IMR-90 (cell line): ENCODE measurements around the gene KCNN3. TPM values are rescaled to one million over a fixed set of nuclear protein-coding genes. Genes with fewer than 3 reads are reported as not detected.

Experiments used
- ATAC-seq: fragments of 200-7000 bp; cut with Tn5 transposase; 2 replicates; pipeline ENCODE4 v1.9.1; 2020; ENCODE audit warnings: low read depth, mild to moderate bottlenecking, moderate library complexity
- BruUV-seq: library from RNA; stranded (reverse); fragments of 400-500 nt; replicated peaks from 2 replicates; lab custom pipeline; 2021; lab: Mats Ljungman, UMichigan
- CTCF ChIA-PET: fragments of 300-600 bp; formaldehyde crosslinking; extraction: SDS; loops from one replicate; lab custom pipeline; 2021; ENCODE audit warnings: antibody characterized with exemption; lab: Yijun Ruan, JAX
- POLR2A ChIA-PET: fragments of 300-600 bp; sonication (Branson Sonifier 250); formaldehyde crosslinking; loops from one replicate; lab custom pipeline; 2022; ENCODE audit warnings: antibody characterized with exemption; ENCODE audit not compliant: unreplicated experiment; lab: Charles Lee
- DNase-seq: peaks from one replicate; pipeline ENCODE4 v3.0.0; 2013
- H2AFZ ChIP-seq: replicated peaks from 2 replicates; pipeline ENCODE3; 2013; ENCODE audit warnings: low read length, mild to moderate bottlenecking; ENCODE audit not compliant: poor library complexity
- H2AK5ac ChIP-seq: 2 replicates; pipeline ENCODE4 v1.6.1; 2013; ENCODE audit warnings: low read depth, low read length, inconsistent platforms
- H2AK9ac ChIP-seq: replicated peaks from 2 replicates; pipeline ENCODE3; 2013; ENCODE audit warnings: mild to moderate bottlenecking, low read depth, low read length, moderate library complexity; ENCODE audit not compliant: poor library complexity
- H2BK120ac ChIP-seq: 2 replicates; pipeline ENCODE4 v1.6.1; 2013; ENCODE audit warnings: low read depth, low read length, inconsistent platforms
- H2BK15ac ChIP-seq: 3 replicates; pipeline ENCODE4 v1.6.1; 2013; ENCODE audit warnings: low read depth, low read length, inconsistent platforms
- H2BK20ac ChIP-seq: 2 replicates; pipeline ENCODE4 v1.6.1; 2013; ENCODE audit warnings: low read depth, mild to moderate bottlenecking, inconsistent platforms, low read length, moderate library complexity
- H2BK5ac ChIP-seq: 2 replicates; pipeline ENCODE4 v1.6.1; 2013; ENCODE audit warnings: mild to moderate bottlenecking, low read depth, low read length, inconsistent platforms; ENCODE audit not compliant: poor library complexity, severe bottlenecking
- H3K14ac ChIP-seq: replicated peaks from 2 replicates; pipeline ENCODE4 v1.6.1; 2013; ENCODE audit warnings: low read depth, low read length, inconsistent platforms
- H3K18ac ChIP-seq: 2 replicates; pipeline ENCODE4 v1.6.1; 2013; ENCODE audit warnings: low read depth, low read length, control low read depth
- H3K23ac ChIP-seq: 2 replicates; pipeline ENCODE4 v1.6.1; 2013; ENCODE audit warnings: low read depth, low read length, inconsistent platforms
- H3K27ac ChIP-seq: 2 replicates; pipeline ENCODE4 v1.5.1; 2013; ENCODE audit warnings: mild to moderate bottlenecking, control low read depth, low read length; ENCODE audit not compliant: insufficient read depth
- H3K27me3 ChIP-seq: 2 replicates; pipeline ENCODE4 v1.6.1; 2013; ENCODE audit warnings: low read length; ENCODE audit not compliant: control insufficient read depth, insufficient read depth
- H3K36me3 ChIP-seq: 2 replicates; pipeline ENCODE4 v1.6.1; 2013; ENCODE audit warnings: low read length, mixed read lengths; ENCODE audit not compliant: control insufficient read depth, insufficient read depth
- H3K4ac ChIP-seq: 2 replicates; pipeline ENCODE4 v1.6.1; 2013; ENCODE audit warnings: low read depth, low read length, inconsistent platforms
- H3K4me1 ChIP-seq: 2 replicates; pipeline ENCODE4 v1.6.1; 2013; ENCODE audit warnings: low read length, mixed read lengths; ENCODE audit not compliant: control insufficient read depth, insufficient read depth
- H3K4me2 ChIP-seq: 2 replicates; pipeline ENCODE4 v1.6.1; 2013; ENCODE audit warnings: low read depth, mild to moderate bottlenecking, control low read depth, low read length, moderate library complexity
- H3K4me3 ChIP-seq: 2 replicates; pipeline ENCODE4 v1.5.1; 2013; ENCODE audit warnings: low read depth, mild to moderate bottlenecking, control low read depth, low read length, moderate library complexity; ENCODE audit not compliant: insufficient read depth
- H3K56ac ChIP-seq: 2 replicates; pipeline ENCODE4 v1.6.1; 2013; ENCODE audit warnings: low read length, inconsistent platforms; ENCODE audit not compliant: insufficient read depth; ENCODE audit errors: extremely low read depth
- H3K79me1 ChIP-seq, 2 experiments: 2 replicates each; pipeline ENCODE4 v1.6.1; 2013; ENCODE audit warnings: low read length in 2 of 2, inconsistent platforms in 1 of 2, low read depth in 1 of 2
- H3K9ac ChIP-seq: 2 replicates; pipeline ENCODE4 v1.6.1; 2013; ENCODE audit warnings: low read depth, low read length, control low read depth
- H3K9me1 ChIP-seq: 2 replicates; pipeline ENCODE4 v1.6.1; 2013; ENCODE audit warnings: low read length, inconsistent platforms; ENCODE audit not compliant: insufficient read depth
- H3K9me3 ChIP-seq: 2 replicates; pipeline ENCODE4 v1.6.1; 2013; ENCODE audit warnings: low read length; ENCODE audit not compliant: control insufficient read depth, insufficient read depth
- H4K20me1 ChIP-seq: 2 replicates; pipeline ENCODE4 v1.6.1; 2013; ENCODE audit warnings: low read length, inconsistent platforms; ENCODE audit not compliant: insufficient read depth
- H4K5ac ChIP-seq: 2 replicates; pipeline ENCODE4 v1.6.1; 2013; ENCODE audit warnings: mild to moderate bottlenecking, low read depth, low read length, control low read depth
- H4K8ac ChIP-seq, 2 experiments: 2 replicates each; pipeline ENCODE4 v1.6.1; 2013; ENCODE audit warnings: low read depth in 2 of 2, low read length in 2 of 2, control low read depth in 1 of 2, inconsistent platforms in 1 of 2
- H4K91ac ChIP-seq: 2 replicates; pipeline ENCODE4 v1.6.1; 2013; ENCODE audit warnings: low read depth, low read length, inconsistent platforms; ENCODE audit not compliant: insufficient read depth
- FOS ChIP-seq: fragments of 150-350 bp; IDR thresholded peaks from 2 replicates; pipeline ENCODE4 v1.6.1; 2016; ENCODE audit warnings: low read depth, low read length
- MXI1 ChIP-seq: IDR thresholded peaks from 2 replicates; pipeline ENCODE4 v1.6.1; 2012; ENCODE audit warnings: low read depth, mild to moderate bottlenecking, low read length, moderate library complexity, borderline replicate concordance
- NFE2L2 ChIP-seq: fragments of 150-350 bp; IDR thresholded peaks from 2 replicates; pipeline ENCODE4 v1.6.1; 2016; ENCODE audit warnings: low read depth, mild to moderate bottlenecking, low read length
- RAD21 ChIP-seq: IDR thresholded peaks from 2 replicates; pipeline ENCODE4 v1.6.1; 2012; ENCODE audit warnings: low read length, improper control_type of control experiment
- WGBS, 2 experiments: methylation state at CpG; one replicate each; pipeline versions ENCODE4 v1.1.5 to v1.1.7; 2013; ENCODE audit warnings: missing lambda C conversion rate in 2 of 2; ENCODE audit not compliant: insufficient read length in 1 of 2; ENCODE audit errors: extremely low coverage in 2 of 2; 5-methylcytosine and 5-hydroxymethylcytosine counted together
- dilution Hi-C: fragments of 300-500 bp; cut with HindIII; formaldehyde crosslinking; loops from one replicate; pipeline ENCODE4 v1.14.3; 2018; ENCODE audit warnings: low sequenced_read_pairs; ENCODE audit not compliant: unreplicated experiment
- in situ Hi-C: fragments of 300-500 bp; cut with MboI; formaldehyde crosslinking; loops from 3 replicates; pipeline ENCODE4 v1.14.3; 2019; ENCODE audit warnings: low sequenced_read_pairs, inconsistent platforms, mixed read lengths
- intact Hi-C: fragments of 100-400 bp; cut with micrococcal nuclease; formaldehyde crosslinking; loops from 2 replicates; pipeline ENCODE4 v1.10.0; 2022
- polyA plus RNA-seq, 3 experiments: library from polyadenylated mRNA; depleted of rRNA; stranded (reverse); fragments of >200 nt; gene quantifications; 2 replicates each; pipeline ENCODE4 v1.2.3, GENCODE V29; 2012; ENCODE audit warnings: low replicate concordance in 1 of 3
- total RNA-seq: library from RNA; depleted of rRNA; stranded (reverse); fragments of >200 nt; gene quantifications from 2 replicates; pipeline ENCODE4 v1.2.3, GENCODE V29; 2012

KCNN3 gene
- total and polyA plus RNA-seq, 2 of the 4 experiments (the other 2 are of a cell fraction) = 0.02 TPM; not detected in 1

GRCh38 chr1:154867841-154868605 is 2.1 kb downstream of the KCNN3 start:
- ATAC-seq (no peak), DNase-seq (no peak)
- H4K5ac ChIP-seq = no peak overlapping the region
- peaks cover 8% of the 10 kb centered on the region; the same call in 1 of the 2 replicates for H3K9me1 ChIP-seq
- intact Hi-C loops = no loop called here
- peaks cover 56% of the 10 kb centered on the region for H3K27me3 ChIP-seq
- no peak overlapping the region for H2AFZ ChIP-seq
- H2BK120ac ChIP-seq = no peak overlapping the region
- ChIA-PET CTCF (interaction anchor here (0.9 kb wide), 1 partner anchor 10 kb away, joined by 3 read pairs; no protein-coding TSS in a partner anchor), POLR2A (no interaction called here)
- peaks cover 2% of the 10 kb centered on the region; the same call in 1 of the 2 replicates for H3K9me3 ChIP-seq
- dilution Hi-C loops = no loop called here
- no peaks in the 10 kb centered on the region for H3K79me1 ChIP-seq
- in situ Hi-C loops = no loop called here
- H2BK15ac ChIP-seq = no peak overlapping the region
- BruUV-seq = no TSS peak
- H2BK5ac ChIP-seq = no peak overlapping the region
- no peak overlapping the region for H4K91ac ChIP-seq
- H3K4me1 ChIP-seq = peaks cover 12% of the 10 kb centered on the region
- no peak overlapping the region; the same call in 1 of the 2 replicates for H3K4me2 ChIP-seq
- no peak overlapping the region for H3K27ac ChIP-seq
- H4K8ac ChIP-seq = no peak overlapping the region
- H4K20me1 ChIP-seq = peaks cover 7% of the 10 kb centered on the region; the same call in 1 of the 2 replicates
- H2AK5ac ChIP-seq = no peak overlapping the region
- H2BK20ac ChIP-seq = no peak overlapping the region
- 33% methylated on average over 5 of the region's 19 CpGs; no CpG with 5 or more reads in 1 of the 2 experiments for WGBS, 2 experiments
- H3K4me3 ChIP-seq = no peak overlapping the region
- no peak overlapping the region for H2AK9ac ChIP-seq
- no peak for TF ChIP-seq FOS
- TF ChIP-seq RAD21 = no peak
- TF ChIP-seq NFE2L2 = no peak
- TF ChIP-seq MXI1 = no peak
- no peak overlapping the region for H3K4ac ChIP-seq
- H3K14ac ChIP-seq = no peak overlapping the region
- no peak overlapping the region for H3K18ac ChIP-seq
- no peak overlapping the region for H3K9ac ChIP-seq
- H3K23ac ChIP-seq = no peak overlapping the region
- no peaks in the 10 kb centered on the region for H3K36me3 ChIP-seq
- no peak overlapping the region for H3K56ac ChIP-seq
